CD4-positive, alpha-beta T cell treated with Interleukin-10 for 1 hour (primary cell): ENCODE results near the gene SETD5.

Experiments used
- DNase-seq: peaks from one replicate; pipeline ENCODE4 v3.0.0-alpha.2; 2020

SETD5 gene, protein sequence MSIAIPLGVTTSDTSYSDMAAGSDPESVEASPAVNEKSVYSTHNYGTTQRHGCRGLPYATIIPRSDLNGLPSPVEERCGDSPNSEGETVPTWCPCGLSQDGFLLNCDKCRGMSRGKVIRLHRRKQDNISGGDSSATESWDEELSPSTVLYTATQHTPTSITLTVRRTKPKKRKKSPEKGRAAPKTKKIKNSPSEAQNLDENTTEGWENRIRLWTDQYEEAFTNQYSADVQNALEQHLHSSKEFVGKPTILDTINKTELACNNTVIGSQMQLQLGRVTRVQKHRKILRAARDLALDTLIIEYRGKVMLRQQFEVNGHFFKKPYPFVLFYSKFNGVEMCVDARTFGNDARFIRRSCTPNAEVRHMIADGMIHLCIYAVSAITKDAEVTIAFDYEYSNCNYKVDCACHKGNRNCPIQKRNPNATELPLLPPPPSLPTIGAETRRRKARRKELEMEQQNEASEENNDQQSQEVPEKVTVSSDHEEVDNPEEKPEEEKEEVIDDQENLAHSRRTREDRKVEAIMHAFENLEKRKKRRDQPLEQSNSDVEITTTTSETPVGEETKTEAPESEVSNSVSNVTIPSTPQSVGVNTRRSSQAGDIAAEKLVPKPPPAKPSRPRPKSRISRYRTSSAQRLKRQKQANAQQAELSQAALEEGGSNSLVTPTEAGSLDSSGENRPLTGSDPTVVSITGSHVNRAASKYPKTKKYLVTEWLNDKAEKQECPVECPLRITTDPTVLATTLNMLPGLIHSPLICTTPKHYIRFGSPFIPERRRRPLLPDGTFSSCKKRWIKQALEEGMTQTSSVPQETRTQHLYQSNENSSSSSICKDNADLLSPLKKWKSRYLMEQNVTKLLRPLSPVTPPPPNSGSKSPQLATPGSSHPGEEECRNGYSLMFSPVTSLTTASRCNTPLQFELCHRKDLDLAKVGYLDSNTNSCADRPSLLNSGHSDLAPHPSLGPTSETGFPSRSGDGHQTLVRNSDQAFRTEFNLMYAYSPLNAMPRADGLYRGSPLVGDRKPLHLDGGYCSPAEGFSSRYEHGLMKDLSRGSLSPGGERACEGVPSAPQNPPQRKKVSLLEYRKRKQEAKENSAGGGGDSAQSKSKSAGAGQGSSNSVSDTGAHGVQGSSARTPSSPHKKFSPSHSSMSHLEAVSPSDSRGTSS (N-terminal part only)

DNA sequence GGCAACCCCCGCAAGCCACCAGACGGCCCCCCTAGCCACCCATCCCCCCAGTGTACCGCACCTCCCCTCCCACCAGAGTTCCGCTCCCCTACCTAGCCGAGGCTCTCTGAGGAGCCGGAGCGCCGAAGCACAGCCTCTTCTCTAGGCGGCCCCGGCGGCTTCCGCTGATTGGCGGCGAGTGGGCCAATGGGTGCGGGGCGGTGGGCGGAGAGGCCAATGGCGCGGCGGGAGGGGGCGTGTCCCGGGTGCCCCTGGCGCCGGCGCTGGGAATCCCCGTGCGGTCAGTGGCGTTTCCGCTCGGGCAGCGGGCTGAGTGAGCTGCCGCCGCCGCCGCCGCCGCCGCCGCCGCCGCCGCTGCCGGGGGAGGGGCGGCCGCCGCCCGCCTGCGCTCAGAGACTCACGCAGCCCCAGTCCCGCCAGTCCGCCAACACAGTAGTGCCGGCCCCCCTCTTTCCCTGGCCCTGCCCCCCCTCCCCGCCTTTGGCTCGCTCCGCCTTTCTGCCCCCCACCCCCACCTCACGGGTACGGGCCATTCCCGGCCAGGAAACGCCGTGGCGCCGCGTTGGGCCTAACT is at the start of gene SETD5:
Gene SETD5 (plus strand): TSS at position 284 of the 574 bp plus-strand sequence. CDS start 31,324 bp downstream, outside the sequence.
- peak; percentile 99 for DNase-seq

DNA sequence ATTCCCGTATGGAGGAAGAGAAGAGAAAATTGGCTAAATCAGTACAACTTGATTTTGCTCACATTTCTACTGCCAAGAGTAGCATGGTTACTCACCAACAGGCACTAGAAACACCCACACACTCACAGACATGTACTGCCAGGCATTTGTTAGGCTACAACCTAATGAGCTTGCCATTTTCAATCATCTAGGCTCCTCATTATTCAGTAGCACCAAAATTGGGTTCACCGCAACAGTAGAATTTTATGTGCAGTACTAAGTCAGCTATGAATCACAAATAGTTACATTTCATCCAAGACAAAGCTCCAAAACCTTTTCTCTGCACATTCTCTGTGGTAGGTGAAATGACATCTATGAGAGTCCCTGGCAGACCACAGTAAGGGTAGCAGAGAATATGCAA is 49.5 kb upstream of the SETD5 start:
- DNase-seq, result no peak

DNA sequence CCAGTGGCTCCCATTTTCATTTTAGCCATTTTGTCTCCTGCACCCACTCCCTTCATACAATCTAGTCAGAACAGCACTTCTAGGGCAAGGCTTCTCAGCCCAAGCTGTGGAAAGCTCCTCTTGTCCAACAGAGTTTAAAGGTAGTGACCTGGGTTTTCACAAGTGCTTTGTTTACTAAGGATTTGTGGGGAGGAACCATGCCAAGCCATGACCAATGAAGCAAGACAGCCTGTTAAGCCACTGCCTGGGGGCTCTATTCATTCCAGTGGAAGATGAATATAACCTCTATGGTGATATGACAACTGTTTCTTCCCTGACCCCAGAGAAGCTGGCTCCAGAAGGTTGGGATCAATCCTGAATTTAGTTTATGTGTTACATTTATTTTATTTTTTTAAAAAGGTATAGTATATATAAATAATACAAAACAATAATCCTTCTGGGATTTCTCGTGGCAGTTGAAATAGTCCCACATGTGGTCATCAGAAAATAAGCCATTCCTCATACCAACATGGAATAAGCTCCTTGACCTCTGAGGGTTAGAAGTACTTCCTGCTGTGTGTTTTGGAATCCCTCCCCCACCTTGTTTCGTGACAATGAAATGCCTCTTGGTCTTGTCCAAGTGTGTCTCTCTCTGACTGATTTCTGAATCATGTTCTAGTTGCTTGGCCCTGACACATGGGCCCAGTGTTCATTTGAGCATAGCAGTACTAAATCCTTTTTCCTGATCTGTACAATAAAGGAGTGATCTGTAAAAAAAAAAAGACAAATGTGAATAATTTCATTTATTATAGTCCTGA is 47.9 kb upstream of the SETD5 start:
- DNase-seq, result no peak

DNA sequence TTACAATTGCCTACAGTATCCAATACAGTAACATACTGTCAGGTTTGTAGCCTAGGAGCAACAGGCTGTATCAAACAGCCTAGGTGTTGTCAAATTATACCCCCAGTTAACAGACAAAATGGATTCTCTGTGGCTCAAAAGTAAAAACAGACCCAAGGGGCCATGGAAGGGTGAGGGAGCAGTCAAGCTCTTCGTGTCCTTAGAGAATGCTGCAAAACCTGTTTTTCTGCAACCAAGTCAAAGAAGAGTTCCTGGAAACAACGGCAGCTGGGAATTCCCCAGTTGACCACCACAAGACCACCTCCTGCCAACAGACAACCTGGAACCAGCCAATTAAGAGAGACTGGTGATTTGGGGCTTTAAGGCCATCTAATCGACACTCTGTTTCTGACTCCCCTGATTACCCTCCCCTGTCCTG is 45.7 kb upstream of the SETD5 start:
- no peak for DNase-seq

DNA sequence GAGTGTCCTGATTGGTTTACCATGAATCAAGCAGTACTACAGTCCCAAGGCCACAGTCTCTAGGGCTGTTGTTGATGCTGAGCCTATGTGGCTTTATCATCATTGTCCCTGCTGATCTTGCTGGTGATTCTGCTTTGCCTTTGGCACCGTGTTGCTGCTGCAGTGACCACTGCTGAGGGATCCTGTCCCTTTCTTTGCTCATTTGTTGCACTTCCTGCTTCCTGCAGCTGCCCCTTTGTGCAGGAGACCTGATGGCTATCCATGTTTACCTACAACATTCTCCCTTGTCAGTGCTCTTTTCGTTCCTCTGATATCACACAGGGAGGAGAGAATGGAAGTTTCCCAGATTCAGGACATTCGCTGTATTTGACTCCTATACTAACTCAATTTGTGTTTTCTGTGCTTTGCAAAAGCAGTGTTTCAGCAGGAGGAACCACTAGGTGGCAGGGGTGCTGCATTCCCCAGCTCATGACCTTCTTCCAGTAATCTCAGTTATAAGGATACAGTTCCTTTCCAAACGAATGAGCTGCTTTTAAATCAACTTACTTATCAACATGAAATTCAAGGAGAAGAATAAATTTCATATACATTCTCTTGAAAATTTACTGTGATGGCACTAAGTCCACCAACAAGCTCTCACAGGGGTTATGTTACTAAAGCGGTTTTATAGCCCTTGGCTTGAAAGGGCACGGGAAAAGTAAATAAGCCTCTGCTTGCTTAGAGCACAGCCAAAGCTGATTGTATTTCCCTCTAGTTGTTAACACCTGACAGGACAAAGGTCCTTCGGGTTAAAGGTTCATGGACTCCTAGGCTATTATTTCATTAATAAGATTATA is 44.3 kb upstream of the SETD5 start:
- peak; percentile 70 for DNase-seq

DNA sequence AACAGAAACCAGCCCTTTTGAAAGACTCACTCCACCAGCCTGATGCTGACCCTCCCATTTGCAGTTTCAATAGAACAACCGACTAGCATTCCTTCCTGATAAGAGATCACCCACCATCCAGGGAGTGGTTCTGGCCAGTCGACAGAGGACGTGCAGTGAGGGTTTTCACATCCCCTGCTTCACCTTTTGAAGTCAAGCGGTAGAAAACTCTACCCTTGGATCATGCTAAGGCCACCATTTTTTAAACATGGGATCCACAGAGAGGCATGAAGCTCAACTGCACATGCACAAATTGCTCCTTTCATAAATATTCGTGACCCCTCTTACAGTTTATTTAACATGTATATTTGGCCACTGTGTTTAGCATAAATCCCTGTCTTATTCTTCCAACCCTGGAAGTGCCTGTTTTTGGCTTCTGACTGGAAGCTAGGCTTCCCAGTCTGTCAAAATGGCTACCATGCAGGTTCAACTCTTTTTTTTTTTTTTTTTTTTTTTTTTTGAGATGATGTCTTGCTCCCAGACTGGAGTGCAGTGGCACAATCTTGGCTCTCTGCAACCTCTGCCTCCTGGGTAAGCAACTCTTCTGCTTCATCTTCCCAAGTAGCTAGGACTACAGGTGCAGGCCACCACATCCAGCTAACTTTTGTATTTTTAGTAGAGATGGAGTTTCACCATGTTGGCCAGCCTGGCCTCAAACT is 35.6 kb upstream of the SETD5 start:
- DNase-seq, result no peak

DNA sequence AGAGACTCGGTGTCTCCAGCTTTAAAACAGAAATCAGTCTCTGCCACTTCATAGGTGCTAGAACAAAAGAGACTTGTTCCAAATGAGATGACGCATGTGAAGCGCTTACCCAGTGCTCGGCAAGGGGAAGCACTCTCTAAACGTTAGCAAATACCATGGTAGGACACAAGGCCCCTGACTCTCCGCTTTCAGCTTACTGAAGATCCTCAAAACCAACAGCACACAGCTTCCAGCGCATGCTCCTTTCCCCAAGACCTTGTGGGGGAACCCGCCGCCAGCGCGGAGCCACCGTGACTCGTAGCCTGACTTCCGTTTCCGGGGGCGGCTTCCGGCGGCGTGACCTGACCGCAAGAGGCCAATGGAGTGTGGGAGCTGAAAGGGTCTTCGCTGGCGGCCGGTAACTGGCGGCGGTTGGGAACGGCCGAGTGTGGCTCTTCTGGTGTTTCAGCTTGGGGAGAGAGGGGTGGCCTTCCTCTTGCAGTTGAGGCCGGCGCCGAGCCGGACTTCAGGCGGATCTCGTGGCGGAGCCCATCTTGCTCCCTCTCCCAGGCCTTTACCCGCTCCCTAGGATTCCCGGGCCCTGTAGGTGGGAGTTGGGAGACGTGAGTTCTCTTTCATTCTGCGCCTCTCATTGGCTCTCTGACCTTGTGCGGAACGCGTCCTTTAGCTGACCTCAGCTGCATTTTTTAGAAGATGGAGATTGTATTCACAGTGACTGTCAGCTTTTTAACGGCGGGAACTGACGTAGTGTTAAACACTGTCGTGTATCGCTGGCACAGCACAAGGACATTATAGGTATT is 34.5 kb upstream of the SETD5 start, which contains the start of gene THUMPD3:
Gene THUMPD3 (plus strand): TSS at position 324 of the 800 bp plus-strand sequence. CDS start 2,015 bp downstream, outside the sequence.
- DNase-seq, result peak; percentile 91

DNA sequence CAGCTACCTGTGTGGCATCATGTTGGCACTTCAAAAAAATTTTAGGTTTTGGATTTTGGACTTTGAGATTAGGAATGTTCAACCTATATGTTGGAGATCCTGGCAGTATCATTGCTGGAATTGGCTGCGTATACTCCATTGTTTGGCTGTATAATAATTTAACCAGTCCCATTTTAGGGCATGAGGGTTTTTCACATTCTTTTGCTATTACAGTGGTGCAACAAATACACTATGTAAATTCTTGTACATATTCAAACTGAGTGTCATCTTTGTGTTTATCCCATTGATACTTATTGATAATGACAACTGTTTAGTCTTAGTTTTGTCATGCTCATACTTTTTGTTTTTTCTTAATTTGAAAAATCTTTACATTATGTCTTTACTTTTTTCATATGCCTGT is 27.9 kb upstream of the SETD5 start:
- no peak for DNase-seq

DNA sequence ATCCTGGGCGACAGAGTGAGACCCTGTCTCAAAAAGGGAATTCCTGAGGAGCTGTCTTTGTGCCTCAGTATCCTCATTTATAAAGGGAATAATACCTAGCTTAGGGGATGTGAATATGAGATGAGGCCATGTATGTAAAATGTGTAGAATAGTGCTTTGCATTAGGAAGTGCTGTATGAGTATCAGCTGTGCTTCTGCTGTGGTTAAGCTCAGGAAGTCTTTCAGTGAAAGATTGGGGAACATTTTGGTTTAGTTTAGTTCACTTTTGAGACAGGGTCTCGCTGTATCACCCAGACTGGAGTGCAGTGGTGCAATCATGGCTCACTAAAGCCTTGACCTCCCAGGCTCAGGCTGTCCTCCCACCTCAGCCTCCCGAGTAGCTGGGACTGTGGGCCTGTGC is 23.9 kb upstream of the SETD5 start:
- DNase-seq, result no peak

DNA sequence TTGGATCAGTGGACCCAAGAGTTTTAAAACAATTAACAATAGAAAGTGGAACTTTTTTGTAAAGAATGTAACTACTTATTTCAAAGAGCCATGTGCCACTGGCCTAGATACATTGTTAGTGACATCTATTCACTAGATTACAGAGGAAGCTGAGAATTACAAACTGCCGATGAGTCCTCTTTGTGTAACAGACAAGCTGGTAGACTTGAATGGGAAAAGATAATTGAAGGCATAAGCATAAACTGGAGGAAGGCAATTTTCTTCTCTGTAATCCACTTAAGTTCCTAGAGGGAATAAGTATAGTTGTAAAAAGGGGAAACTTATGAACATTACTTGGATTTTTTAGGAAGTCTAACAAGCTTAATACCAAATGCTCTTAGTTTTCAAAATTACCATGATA is 19.4 kb upstream of the SETD5 start:
- no peak for DNase-seq

DNA sequence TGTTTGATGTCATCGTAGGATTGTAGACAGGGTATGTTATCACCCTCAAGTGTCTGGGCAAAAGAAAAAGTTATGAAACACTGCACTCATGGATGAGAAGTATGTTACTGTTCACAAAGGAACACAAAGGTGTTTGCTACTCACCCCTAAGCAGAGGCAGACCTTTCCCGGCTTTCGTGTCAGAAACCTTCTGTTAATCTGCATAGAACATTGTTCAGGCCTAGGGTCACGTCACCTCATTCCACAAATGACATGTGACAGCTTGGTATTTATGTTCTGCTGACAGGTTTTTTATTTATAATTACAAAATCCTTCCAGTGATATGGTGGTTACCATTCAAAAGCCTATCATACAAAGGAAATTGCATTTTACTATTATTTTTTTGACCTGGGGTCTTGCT is 18.1 kb upstream of the SETD5 start:
- no peak for DNase-seq

DNA sequence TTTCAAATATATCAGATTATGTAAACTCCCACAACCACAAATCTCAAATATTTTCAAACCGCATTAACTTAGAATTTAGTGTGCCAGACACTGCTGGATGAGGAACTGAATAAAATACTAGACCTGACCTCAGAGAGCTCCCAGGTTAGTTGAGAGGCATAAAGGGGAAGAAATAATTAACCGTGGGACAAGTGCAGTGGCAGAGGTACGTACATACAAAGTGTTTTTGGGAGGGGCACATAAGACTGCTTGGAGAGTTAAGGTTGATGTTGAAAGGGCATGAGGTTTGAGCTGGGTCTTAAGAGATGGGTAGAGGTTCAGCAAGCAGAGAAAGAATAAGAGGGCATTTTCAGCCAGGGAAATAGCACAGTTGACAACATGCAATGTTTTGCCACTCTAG is 17.4 kb upstream of the SETD5 start:
- no peak for DNase-seq

DNA sequence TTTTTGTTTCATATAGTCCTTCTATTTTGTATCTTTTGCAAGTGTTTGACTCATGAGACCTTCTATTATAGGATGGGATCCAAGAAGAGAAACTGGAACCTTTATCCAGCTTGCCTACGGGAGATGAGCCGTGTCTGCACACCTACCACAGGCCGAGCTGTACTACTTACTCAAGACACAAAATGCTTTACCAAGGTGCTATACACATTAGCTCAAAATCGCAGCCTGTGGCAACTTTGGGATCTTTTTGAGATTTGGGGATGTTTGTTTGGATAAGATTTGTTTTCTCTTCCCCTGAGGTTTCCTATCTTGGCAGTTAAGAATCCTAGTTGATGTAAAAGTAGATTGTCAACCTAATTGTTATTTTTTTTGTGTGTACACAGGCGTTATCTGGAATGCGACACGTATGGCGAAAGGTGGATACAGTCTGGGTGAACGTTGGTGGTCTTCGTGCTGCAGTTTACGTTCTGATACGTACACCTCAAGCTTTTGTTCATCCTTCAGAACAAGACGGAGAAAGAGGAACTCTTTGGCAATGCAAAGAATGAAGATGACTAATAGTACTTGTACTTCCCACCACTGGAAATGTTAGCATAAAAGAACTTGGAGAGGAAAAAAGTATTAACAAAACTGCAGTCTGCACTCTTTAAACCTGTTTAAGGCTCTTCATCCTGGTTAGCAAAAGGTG is 13.1 kb upstream of the SETD5 start:
- no peak for DNase-seq

DNA sequence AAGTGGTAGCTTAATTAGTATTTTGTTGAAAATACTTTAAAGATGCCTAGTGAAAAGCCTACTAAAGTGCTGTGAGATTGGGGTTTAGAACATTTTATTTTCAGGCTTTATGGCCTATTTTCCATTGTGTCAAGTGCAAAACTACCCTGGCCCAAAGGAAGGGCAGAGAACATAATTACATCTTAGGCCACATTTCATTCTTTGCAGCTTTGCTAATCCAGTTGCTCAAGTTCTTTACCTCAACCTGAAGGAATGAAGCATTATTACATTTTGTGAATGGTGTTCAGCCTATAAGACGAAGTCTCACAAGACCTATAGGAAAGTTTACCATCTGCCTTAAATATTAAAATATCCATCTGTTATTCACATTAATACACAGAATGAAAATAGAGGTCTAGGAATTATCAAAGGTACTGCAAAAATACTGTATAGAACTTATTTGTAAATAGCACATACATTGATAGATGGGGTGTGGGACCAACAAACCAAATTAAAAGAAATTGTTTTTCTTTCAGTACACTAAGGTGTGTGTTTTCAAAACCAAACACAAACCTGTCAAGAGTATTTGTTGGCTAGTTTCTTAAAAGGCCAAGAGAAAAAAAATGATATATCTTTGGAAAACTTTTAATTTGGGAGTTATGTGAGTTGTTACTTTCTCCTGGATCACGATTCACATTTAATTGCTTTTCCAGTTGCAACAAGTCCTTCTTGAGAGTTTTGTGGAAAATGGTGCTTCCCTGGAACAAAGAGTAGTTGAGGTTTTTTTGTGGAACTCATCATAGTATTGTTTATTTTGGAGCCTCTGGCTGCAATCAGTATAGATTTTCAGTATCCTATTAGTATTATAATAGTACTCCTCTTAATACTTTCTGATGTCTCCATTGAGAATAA is 12.0 kb upstream of the SETD5 start:
- DNase-seq, result no peak

DNA sequence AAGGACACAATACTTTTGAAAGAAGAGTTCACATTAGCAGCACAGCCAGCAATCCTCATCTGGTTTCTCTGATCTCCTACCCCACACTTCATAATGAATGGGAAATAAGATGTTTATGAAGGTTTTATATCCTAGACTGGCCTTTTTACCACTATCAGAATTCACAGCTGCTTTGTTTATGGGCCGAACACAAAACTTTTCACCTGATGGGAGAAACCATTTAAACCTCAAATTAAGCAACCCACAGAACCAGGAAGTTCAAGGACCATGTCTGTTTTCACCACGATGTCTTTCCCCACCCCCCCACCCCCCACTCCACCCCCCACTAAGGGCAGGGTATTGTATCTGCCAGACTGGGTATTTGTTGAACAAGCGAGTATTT is 11.3 kb upstream of the SETD5 start:
- DNase-seq, result no peak

DNA sequence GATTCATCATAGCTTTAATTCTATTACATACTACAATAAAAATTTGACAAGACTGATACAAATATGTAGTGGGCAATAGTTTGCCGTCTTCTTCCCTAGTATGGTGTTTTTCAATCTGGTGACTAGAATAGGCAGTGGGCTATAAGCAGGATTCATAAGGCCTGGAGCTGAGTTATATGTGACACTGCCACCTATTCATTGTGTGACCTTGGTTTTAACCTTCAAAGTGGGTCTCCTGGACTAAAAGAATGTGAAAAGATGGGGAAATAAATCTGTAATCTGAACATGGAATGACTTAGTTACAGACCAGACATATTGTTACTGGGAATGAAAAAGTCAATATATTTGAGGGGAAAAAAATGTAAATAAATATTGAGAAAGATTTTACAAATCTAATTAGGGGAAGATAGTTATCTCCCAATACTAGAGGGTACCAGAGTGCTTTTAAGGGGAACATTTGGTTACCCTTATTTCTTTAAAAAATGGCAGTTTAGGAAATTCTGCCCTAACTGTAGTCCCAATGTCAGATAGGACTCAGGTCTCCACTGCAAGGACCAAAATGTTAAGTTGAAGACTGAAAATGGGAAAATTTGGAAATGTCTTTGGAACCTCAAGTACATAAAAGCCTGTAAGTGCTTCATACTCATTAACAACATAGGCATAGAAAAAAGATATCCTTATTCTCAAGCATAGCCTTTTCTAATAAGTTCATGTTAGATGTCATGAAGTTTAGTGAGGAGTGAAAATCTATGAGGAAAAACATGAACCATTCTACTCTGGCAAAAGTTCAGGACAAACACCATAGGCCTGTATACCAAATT is 10.7 kb upstream of the SETD5 start:
- DNase-seq, result no peak

DNA sequence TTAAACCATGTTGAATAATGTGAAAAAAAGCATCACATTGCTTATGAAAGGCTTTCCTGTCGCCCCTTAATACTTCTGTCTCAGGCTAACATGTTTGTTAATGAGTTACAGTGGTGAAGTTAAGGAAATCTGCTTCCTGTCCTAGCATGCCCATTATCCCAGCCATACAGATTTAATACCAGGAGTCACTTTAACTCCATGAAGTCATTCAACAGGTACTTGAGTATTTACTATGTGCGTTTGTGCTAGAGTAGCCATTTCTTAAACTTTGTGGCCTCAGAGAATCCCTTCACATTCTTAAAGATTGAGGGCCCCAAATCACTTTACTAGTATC is 10.1 kb upstream of the SETD5 start:
- no peak for DNase-seq
